AG10803 (cell line): ENCODE measurements around the gene CDK5RAP2.

ENCODE experiments used
- DNase-seq: peaks from one replicate; pipeline ENCODE4 v3.0.0; 2010; ENCODE audit warnings: low read depth
- H3K4me3 ChIP-seq: 2 replicates; pipeline ENCODE4 v1.5.1; 2011; ENCODE audit warnings: mild to moderate bottlenecking, low read length, control low read depth
- CTCF ChIP-seq: conservative IDR thresholded peaks from 2 replicates; pipeline ENCODE4 v1.5.1; 2011; ENCODE audit warnings: mild to moderate bottlenecking, low read length, control low read depth, inconsistent platforms

The CDK5RAP2 gene

DNA sequence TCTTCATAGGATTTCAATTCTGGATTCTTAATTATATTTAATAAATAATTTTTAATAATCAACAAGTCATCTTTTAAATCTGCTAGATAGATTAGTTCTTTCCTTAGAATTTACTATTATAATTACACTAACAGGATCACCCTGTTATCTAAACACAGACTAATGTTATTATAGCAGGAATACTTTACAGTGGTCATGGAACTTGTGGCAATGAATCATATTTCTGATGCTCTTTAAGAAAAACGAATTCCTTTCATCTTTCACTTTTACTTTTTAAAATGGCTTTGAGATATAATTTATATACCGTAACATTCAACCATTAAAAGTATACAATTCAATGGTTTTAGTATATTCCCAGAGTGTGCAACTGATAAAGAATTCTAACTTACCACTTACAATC, 29.7 kb upstream of the CDK5RAP2 start:
- no peak overlapping the region for H3K4me3 ChIP-seq
- TF ChIP-seq CTCF: no peak
- DNase-seq: no peak

DNA sequence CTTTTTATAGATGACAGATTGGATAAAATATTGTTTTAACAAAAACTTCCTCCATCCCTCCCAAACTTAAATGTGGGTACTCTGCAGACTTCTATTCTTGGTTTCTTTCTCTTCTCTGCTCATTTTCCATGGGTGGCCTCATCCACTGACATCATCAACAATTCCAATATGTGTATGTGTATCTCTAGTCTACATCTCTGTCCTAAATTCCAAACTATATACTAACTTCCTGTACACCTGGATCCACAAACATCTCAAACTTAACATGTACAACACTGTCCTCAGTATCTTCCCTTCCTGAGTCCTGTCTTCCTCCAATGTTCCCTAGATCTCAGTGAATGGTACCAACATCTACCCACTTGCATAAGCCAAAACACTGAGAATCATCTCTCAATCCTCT, 28.5 kb upstream of the CDK5RAP2 start:
- H3K4me3 ChIP-seq: no peak overlapping the region
- no peak for DNase-seq
- TF ChIP-seq CTCF: no peak

- no peak overlapping the region for H3K4me3 ChIP-seq
- TF ChIP-seq CTCF: no peak
- DNase-seq: no peak
These were observed 23.6 kb upstream of the CDK5RAP2 start for GRCh38 chr9:120603591-120603990.

GRCh38 chr9:120603010-120603409, 23.0 kb upstream of the CDK5RAP2 start:
- TF ChIP-seq CTCF: no peak
- DNase-seq: no peak
- no peak overlapping the region for H3K4me3 ChIP-seq

DNA sequence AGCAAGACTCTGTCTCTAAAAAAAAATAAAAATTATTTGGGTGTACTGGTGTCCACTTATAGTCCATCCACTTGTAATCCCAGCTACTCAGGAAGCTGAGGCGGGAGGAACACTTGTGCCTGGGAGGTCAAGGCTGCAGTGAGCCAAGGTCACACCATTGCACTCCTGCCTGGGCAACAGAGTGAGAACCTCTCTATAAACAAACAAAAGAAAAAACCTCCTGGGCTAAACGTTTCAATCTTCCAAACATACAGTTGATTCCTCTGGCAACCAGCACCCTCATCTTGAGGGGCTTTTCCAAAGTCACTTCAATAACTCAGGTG, 13.9 kb upstream of the CDK5RAP2 start:
- TF ChIP-seq CTCF: no peak
- DNase-seq: no peak
- H3K4me3 ChIP-seq: no peak overlapping the region

DNA sequence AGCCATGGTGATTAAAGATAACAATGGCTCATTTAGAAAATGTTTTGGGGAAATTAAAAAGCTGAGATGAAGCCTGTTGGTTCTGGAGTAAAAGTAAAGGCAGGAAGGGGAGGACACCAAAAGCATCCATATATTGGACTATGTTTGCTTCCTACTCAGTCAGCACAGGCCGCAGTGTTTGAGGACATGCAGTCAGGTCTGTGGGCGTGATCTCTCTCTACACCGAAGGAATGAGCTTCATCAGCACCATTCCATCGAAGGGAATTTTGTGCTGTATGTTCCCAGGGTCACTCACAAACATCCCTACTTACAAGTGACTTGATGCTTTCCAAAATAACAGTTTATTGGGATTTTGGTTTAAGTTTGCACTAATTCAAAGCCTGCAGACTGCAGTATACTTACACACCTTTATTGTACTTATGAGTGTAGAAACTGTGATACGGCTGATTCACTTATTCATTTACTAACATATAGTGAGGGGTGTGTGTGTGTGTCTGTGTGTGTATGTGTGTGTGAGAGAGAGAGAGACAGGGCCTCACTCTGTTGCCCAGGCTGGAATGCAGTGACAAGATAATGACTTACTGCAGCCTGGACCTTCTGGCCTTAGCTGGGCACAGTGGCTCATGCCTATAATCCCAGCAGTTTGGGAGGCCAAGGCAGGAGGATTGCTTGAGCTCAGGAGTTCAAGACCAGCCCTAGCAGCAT, 13.4 kb upstream of the CDK5RAP2 start:
- no peak overlapping the region for H3K4me3 ChIP-seq
- TF ChIP-seq CTCF: no peak
- DNase-seq: no peak

GRCh38 chr9:120592210-120592609, 12.2 kb upstream of the CDK5RAP2 start:
- no peak for TF ChIP-seq CTCF
- no peak overlapping the region for H3K4me3 ChIP-seq
- DNase-seq: no peak
